NCI-H510A (cell line): ENCODE measurements around the gene EBLN2.
"Not testable (repeated sequence)": the region's sequence is repeated elsewhere in the genome, so short reads cannot be mapped to it uniquely, and the experiment has no call there.

ENCODE experiments used
- DNase-seq: peaks from one replicate; lab custom pipeline; 2025; lab: John Stamatoyannopoulos, UW

The EBLN2 gene

DNA sequence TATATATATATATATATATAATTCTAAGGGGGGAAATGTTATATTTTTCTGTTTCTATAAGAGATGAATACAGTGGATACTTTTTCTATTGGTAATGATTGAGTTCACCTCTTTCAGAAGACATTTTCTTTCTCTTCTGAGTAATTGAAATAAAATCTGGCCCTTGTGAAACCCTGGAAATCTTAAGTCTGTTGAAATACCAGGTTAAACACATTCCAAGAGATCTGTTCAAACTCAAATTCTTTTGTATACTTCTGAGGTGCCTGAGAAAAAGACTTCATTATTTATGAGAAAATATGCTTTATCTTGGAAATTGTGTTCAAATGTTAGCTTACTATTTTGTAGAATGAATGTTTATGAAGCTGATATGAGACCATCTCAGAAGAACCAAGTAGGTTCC, 4.8 kb downstream of the EBLN2 start:
- not testable (repeated sequence) for DNase-seq

DNA sequence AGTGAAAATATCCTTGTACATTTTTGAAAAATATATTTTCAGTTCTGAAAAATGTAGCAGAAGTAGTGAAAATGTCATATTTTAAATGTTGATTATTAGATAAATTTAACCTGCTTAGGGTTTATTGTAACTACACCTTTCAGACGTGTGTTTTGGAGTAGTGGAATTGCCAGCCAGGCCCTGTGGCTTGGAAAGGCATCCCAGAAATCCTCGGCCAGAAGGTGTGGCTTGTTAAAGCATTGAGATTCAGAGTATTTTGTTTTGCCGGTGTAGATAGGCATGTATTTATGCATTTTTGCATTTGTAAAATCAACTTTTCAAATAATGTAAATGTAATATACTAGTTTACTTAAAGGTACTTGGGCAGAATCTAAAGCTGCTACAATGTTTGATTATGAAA, 7.0 kb downstream of the EBLN2 start:
- DNase-seq, result no peak

DNA sequence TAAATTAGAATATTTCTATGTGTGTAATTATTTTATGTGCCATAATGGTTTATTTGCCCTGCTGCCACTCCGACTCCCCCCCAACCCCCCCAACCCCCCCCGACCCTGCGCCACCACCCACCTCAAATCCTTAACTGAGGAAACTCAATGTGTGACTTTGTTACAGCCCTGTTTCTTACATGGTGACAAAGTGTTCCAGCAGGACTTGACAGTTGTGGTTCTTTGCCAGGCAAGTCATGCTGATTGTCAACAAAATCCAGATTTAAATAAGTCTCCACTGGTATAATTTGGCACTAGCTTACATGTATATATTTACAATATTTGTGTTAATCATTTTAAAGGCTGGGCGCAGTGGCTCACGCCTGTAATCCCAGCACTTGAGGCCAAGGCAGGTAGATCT, 7.7 kb downstream of the EBLN2 start:
- no peak for DNase-seq

DNA sequence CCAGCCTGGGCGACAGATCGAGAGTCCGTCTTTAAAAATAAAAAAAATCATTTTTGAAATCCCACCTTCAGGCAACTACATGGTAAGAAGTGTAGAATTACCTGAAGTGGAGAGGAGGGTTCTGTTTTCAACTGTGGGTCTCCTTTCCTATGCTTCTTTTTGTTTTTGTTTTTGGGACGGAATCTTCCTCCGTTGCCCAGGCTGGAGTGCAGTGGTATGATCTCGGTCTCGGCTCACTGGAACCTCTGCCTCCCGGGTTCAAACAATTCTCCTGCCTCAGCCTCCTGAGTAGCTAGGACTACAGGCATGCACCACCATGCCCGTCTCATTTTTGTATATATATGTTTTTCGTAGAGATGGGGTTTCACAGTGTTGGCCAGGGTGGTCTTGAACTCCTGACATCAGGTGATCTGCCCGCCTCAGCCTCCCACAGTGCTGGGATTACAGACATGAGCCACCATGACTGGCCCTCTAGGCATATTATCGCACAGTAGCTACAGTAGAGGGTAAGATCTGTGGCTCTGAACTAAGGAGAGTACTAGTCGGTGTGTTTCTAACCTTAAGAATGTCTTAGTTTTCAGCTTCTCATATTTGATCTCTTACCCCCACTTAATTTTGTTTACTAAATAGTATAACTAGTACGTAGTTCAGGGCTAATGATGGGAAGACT, 8.5 kb downstream of the EBLN2 start:
- no peak for DNase-seq

DNA sequence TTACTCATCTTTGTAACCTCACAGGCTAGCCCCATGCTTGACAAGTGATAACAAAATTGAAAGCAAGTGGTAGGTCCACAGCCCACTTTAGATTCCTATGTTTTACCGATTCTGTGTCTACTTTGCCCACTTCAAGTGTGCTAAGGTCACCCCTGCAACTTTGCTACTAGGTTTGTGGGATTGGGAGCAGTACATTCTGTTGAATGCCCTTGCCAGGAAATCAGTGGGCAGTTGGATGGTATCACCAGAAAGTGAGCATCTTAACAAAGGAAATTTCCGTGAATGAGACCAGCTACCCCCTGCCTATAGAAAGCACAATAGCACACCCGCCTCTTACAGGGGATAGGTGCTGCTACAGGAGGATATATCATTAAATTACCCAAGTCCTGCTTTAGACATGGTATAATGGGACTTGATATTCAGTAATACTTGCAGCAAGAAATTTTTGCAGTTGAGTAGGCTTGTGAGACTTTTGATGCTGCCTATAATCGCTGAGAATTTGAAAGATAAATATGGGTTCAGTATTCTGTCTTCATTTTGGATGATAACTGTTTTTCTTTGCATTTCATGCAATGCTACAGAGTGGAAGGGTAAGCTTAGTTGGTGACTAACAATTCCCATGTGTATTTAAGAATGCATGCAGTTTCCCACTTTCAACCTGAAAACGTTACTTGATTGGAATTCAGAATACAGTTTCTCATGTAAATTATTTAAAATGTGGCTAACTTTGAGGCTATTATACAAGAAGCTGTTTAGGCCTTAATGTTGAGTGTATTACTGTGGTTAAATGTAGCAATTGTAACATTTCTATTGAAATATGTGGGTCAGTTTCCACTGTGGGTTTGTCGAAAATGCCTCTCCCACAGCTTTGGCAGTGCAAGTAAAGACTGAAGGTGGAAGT, 9.5 kb downstream of the EBLN2 start:
- no peak for DNase-seq

DNA sequence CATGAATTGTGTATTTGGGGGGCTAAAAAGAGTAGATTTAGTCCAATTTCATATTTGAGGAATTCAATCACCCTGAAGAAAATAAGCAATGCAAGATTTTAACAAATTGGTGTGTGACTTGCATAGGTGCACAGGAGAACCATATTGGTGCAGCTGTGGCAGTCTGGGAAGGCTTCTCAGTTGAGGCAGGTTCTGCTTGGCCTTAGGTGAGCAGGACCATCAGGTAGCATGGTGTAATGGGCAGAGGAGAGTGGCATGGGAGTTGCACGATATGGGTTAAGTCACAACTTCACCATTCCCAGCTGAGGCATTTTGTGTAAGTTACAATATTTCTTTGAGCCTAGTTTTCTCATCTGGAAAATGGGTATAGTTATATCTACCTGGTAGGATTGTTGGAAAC, 10.5 kb downstream of the EBLN2 start:
- no peak for DNase-seq

DNA sequence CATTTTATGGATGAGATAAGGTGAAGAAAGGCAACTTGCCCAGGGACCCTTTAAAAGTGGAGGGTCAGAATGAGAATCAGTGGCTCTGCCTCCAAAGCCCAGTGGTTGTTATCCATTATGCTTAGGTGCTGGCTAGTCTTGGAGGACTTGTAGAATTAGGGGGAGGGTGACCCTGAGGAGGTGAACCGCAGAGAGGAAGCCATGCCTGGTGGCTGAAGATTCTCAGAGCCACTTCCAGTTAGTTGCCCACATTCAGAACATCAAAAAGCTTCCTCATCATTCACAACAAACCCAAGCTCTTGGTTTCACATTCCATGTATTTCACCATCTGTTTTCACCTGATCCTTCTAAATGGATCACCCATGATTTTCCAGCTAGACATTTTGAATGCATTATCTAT, 11.2 kb downstream of the EBLN2 start:
- no peak for DNase-seq

DNA sequence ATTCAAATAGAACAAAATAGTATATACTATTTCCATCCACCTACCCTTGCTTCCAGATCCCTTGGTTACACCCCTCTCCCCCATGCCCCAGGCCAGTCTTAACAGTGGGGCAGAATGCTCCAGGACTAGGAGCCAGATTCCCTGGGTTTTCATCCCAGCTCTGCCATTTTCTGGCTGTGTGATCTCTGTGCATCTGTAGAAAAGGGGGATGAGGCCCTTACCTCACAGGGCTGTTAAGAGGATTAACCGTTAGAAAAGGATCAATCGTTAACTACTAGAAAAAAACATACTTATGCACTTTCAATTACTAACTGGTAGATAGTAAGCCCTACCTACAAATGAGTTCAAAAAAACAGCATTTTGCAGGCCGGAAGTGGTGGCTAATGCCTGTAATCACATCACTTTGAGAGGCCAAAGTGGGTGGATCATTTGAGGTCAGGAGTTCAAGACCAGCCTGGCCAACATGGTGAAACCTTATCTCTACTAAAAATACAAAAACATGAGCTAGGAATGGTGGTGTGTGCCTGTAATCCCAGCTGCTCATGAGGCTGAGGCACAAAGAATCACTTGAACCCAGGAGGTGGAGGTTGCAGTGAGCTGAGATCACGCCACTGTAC, 11.7 kb downstream of the EBLN2 start:
- no peak for DNase-seq

DNA sequence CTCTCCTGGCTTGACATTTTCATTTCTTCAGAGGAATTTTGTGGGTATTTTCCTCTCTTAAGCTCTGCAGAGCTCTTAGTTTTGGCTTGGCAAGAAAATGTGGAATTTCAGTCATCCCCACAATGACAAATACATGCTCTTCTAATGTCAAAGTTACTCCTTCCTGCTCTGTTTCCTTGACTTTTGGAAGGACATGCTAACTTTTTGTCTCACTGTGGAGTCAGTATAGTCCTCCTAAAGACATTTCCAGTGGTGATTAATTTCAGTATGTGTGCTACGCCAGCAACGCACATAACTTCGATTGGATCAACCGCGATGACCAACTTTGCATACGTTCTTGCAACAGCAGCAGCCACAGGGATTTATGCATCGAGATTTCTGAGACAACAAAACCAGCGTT, 13.3 kb downstream of the EBLN2 start:
- no peak for DNase-seq

DNA sequence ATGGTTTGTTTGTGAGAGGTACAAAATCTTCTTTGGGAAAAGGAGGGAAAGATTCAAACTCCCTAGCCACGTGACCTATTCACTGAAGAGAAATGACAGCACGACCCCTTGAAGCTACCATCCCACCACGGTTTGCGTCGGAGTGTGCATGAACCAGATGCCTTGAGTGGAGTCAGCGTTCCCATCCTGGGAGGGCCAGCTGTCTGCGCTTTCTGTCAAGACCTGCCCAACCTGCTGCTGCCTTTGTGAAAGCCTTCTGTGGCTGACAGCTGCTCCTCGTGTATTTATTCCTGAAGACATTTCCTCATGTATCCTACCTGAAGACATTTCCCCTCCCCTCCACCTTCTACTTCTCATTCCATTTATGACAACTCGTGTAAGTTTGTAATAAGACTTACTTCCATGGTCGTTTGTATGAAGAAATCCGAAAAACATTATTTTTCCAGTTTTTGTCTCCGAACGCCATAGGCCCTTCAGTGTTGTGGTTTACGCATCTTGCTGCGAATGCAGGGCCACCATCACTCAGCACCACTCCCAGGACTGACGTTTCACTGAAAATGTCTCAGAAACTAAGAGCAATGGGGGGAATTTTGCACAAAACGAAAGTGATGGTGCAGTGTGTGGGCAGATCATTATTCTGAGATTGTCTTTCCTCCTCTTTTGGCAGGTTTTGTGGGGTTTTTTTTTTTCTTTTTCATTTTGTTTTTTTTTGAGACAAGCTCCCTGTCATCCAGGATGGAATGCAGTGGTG, 18.9 kb downstream of the EBLN2 start:
- DNase-seq, result no peak

DNA sequence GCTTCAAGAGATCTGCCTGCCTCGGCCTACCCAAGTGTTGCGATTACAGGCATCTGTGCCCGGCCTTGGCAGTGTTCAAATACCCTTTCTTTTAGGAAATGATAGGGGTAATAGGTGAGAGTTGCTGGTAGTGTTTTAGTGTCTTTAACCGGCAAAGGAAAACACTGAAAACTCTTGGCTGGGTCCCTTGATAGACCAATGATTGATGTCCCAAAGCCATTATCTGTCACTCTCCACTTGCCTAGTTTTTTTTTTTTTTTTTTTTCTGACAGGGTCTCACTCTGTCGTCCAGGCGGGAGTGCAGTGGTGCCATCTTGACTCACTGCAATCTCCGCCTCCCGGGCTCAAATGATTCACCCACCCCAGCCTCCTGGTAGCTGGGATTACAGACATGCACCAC, 19.7 kb downstream of the EBLN2 start:
- DNase-seq, result no peak

DNA sequence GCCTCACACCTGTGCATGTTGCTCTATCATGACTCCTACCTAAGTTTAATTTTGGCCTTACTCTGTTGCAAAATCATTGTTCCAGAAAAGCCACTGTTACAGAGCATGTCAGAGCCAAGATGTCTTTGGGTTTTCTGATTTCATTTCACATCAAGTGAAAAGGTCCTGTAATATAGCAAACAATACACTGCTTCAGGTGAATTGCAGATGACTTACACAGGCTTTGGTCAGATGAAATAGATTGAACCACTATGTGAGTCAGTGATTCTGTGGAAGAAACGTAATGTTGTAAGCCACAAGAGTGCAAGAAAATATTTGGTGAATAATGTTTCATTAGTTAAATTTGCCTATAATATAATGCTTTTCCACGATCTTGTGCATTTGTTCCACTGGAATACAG, 22.7 kb downstream of the EBLN2 start:
- DNase-seq, result no peak

DNA sequence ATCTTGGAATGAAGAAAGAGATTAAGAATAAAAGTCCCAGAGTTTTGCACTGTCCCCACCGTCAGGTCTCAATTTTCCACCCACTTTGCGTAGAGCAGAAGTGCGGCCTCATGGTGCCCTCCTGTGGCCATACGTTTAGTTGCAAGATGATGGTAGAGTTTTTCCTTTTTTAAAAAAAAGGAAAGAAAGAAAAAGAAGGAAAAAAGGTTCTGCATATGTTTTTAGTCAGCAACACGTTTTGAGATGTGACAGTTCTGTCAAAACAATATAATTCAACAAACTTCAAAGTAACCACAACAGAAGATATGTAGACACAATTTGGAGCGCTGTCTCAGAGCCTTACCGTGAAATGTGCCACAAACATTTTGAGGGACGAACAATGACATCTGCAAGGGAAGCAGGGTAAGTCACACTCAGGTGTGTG, 24.6 kb downstream of the EBLN2 start:
- DNase-seq, result no peak

DNA sequence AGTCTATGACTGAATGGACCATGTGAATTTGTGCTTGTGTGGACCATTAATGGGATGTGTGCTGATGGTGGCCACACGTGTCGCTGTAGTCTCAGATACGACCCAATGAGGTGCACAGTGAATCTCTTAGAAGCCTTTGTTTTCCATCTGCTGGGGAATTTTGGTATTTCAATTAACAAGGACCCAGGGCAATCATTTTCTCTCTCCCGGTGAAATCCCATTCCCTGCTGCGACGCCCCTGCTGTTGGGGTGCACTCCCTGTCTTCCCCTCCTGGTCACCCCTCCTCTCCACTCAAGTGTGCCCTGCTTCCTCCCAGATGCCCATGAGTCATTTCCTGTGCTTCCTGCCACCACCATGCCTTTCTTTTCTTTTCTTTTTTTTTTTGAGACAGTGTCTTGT, 32.7 kb downstream of the EBLN2 start:
- no peak for DNase-seq

DNA sequence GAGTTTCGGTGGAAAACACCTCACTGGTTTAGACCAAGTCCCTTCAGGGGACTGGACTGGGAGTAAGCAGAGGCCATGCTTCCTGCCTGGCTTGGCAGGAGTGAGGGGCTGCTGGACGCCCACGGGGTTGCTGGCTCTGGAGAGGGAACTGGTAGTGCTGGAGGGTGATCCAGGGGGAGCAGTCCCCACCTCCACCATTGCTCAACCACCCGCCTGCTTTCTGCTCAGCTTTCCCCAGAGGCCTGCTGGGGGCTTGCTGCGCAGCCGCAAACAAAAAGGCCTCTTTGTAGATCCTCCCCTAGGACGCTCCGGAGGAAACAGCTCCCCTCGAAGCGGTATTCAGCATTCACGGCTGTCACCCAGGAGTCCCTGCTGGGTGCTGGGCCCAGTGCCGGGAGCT, 33.5 kb downstream of the EBLN2 start:
- no peak for DNase-seq

DNA sequence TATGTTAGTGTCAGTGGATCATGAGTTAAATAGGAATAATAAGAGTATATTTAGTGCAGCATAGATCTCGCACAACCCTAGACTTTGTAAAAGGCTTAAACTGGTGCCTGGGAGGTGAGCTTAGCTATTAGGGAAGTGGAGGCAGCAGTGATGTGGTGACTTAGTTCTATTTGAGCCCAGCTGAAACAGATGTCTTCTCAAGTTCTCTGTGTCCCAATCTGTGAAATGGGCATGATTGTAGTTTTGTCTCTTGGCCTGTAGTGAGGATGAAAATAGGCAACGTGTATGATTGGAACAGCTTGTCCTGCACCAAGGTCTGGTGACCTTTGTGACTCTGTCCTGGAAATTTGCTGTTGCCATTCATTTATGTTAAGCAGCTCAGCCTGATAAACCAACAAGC, 34.7 kb downstream of the EBLN2 start:
- DNase-seq, result no peak

DNA sequence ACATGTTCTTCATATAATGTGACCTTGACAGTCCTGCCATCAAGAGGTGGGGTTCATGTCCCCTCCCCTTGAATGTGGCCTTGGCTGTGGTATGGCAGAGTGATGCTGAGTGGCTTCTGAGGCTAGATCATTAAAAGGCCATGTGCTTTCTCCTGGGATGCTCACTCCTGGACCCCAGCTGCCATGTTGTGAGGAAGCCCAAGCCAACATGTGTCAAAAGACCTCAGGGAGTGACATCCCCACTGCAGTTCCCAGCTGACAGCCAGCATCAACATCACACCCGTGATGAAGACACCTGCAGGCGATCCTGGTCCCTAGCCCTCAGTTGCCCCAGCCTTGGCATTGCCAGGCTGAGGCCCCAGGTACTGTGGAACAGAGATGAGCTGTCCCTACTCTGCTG, 36.6 kb downstream of the EBLN2 start:
- DNase-seq, result no peak

DNA sequence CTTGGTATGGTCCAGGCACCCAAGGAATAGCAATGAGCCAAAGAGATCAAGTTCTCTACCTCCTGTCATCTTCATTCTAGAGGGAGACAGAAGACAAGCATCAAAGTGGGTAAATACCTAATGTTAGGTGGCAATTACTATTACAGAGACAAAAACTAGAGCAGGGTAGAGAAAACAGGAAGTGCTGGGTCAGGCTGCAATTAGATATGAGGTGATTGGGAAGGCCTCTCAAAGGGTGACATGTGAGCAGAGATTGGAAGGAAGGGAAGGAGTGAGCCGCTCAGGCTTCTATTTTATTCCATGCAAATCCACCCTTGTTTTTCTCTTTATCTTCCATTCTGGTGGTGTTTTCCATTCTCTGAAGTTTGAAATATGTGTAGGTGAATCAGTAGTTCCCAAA, 37.4 kb downstream of the EBLN2 start:
- no peak for DNase-seq

DNA sequence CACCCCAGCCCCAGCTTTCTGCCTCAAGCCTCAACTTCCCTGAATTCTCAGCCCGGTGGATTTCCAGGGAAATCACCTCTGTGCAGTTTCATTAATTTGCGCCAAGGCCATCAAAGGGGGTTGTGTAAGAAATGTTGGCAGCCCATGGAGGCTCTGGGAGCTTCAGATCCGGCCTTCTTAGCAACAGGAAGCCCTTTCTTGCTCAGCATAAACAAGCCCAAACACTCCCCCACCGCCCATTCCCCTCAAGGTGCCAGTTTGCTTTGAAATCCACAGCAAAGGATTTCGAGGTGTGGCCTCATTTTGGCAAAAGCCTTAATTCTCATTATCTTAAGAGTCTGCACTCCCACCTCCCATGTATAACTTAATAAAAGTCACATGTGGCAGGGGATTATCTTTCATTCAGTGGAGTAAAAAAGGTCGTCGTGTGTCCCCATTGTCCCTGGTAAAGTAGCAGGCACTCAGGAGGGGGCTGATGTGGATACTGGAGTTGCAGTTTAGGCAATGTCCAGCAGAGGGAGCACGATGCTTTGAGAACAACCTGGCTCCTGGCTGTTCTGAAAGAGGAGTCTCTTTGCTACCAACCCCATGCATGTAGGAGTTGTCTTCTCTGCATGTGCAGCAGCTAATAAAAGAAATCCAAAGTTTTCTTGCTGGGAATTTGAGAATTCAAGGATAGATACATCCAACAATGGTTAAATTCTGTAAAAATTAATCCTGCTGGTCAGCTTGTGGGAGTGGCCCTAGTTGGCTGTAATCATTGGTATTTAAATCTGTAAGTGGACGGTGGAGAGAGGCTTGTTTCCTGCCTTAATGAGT, 39.5 kb downstream of the EBLN2 start:
- DNase-seq, result peak; percentile 14

DNA sequence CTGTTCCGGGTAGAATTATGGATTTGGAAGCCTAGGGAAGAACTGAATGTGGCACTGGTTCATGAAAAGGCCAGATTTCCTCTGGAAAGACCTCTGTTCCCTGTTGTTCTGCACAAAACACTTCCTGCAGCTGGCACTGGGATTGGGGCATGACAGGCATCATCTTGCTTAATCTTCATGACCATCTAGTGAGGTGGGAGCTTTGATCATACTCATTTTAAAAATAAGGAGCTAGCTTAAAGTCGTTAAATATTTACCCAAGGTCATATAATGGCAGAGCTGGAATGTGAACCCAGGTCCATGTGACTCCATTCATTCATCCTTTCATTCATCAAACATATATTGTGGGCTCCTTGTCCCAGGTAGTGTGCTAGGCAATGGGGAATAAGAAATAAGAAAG, 40.4 kb downstream of the EBLN2 start:
- DNase-seq, result no peak

DNA sequence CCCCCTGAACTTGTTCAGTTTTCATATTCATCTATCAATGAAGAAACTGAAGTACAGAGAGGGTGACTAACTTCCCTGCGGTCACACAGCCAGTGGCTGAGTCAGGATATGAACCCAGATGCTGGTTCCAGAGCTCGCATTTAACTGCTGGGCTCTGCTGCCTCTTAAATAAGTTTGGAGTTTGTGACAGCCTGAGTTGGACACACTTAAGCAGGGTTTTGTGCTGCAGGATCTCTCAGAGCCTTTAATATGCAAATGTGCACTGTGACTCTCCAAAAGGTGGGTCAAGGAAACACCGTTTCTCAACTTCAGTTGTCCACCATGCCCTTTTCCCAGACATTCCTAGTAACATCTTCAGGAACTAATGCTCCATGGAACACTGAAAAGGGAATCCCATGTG, 45.8 kb downstream of the EBLN2 start:
- no peak for DNase-seq
